ENCODE measurements around the gene APH1B. TPM values are rescaled to one million over a fixed set of nuclear protein-coding genes. Genes with fewer than 3 reads are reported as not detected.

The APH1B gene
- total RNA-seq, 4 donors from 2014 or later: 15.9 to 17.4 (median 17.0) TPM

DNA sequence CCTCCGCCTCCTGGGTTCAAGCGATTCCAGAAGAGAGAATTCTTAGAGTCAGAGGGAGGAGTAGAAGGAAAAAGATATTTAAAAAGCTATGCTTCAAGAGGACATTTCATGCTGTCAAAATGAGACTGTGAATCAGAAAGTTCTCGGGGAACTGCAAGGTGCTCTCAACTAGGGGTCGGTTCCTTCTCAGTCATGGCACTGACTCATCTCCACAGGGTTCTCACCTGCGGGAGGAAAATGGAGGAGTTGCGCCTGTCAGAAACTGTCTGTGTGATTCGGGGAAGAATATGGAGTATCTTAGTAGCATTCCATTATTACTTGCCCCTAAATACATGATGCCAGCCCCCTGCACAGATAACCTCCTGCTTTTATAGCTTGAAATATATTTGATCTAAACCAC is 47.4 kb downstream of the APH1B start:
- TF ChIP-seq, protein P1, sequence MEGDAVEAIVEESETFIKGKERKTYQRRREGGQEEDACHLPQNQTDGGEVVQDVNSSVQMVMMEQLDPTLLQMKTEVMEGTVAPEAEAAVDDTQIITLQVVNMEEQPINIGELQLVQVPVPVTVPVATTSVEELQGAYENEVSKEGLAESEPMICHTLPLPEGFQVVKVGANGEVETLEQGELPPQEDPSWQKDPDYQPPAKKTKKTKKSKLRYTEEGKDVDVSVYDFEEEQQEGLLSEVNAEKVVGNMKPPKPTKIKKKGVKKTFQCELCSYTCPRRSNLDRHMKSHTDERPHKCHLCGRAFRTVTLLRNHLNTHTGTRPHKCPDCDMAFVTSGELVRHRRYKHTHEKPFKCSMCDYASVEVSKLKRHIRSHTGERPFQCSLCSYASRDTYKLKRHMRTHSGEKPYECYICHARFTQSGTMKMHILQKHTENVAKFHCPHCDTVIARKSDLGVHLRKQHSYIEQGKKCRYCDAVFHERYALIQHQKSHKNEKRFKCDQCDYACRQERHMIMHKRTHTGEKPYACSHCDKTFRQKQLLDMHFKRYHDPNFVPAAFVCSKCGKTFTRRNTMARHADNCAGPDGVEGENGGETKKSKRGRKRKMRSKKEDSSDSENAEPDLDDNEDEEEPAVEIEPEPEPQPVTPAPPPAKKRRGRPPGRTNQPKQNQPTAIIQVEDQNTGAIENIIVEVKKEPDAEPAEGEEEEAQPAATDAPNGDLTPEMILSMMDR (IDR thresholded peaks at IDR 0.05): no peak
- ATAC-seq (ENCODE audit: low FRiP score) (no peak), DNase-seq (ENCODE audit: low spot score) (no peak)

DNA sequence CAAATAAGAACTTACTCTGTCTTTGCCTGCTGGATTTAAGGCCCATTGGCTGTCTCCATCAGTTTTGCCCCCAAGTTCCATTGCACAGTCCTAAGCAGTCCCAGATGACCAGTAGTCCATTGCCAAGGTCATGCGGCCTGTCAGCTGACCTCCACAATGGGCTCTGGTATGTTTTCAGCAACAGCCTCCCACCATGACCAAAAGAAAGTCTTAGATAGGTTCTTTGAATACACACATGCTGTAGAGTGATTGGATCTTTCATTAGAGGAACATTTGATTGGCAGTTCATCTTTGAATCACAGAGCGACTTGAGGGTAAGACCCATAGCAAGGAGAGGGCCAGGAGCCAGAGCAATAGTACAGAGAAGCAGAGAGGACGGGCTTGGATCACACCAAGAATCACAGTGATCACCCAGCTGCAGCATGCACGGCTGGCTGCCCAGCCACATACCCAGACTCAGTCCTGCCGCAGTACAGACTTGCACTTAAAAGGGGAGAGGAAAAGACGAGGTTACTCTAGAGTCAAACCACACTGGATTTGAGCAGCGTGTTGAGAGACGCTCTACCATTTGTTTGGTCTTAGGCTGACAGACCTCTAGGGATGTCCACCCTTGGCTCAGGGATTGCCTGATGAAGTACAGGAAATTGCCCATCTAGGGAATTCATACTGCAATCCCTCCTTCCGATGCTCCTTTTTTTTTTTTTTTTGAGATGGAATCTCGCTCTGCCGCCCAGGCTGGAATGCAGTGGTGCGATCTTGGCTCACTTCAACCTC is 50.4 kb downstream of the APH1B start:
- ATAC-seq (ENCODE audit: low FRiP score): no peak
- no peak for DNase-seq (ENCODE audit: low spot score)
- TF ChIP-seq, protein P1 (IDR thresholded peaks at IDR 0.05): no peak

DNA sequence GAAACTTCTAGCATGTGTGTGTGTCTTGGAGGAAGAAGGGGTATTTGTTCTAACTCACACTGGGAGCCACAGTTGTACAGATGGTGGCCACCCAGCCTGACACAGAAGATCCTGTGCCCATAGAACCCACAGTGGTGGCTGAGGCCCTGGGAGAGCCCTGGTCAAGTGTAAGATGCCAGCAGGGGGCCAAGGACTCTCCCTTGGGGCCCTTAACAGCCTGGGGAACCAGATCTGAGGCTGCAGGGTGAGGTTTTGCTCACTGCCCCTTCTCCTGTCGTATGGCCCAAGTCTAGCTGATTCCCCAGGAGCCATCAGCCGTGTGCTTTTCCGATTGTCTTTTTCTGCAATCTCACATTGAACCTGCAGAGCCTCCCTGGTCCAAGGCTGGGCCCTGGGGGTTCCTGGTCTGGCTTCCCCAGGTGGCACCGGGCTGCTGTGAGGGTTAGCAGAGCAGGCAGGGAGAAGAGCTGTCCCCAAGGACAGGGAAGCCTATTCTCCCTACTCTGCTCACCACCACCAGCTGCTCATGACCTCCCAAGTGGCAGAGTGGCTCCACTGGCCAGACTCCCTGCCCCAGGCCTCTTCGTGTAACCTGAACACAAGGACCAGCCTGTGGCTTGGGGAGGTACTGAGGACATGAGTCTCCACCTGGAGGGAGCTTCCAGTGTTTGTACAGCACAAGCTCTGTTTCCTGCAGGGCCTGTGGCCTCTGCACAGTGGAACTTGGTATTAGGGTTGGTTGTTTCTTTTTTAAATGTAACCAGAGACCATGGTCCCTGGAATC is 52.4 kb downstream of the APH1B start:
- ATAC-seq (ENCODE audit: low FRiP score) (no peak), DNase-seq (ENCODE audit: low spot score) (no peak)
- TF ChIP-seq, protein P1 (IDR thresholded peaks at IDR 0.05): no peak

DNA sequence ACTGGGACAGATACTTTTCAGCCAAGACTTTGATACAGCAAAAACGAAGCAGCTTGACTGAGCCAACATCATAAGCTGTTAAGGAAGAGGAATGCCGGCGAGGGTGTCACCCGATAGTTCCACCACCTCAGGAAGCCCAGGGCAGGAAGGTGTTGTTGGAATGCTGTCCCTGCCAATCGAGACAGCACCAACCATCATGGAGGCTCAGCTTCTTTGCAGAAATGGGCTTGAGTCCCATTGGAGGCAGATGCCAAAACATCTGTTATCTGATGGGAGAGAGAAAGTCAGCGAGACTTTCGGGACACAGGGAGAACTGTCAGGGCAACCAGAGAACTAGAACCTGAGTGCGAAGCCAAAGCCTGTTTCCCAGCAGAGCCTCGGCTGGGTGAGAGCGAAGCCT is 53.5 kb downstream of the APH1B start:
- DNase-seq (ENCODE audit: low spot score) (no peak), ATAC-seq (ENCODE audit: low FRiP score) (no peak)
- TF ChIP-seq, protein P1 (IDR thresholded peaks at IDR 0.05): no peak

DNA sequence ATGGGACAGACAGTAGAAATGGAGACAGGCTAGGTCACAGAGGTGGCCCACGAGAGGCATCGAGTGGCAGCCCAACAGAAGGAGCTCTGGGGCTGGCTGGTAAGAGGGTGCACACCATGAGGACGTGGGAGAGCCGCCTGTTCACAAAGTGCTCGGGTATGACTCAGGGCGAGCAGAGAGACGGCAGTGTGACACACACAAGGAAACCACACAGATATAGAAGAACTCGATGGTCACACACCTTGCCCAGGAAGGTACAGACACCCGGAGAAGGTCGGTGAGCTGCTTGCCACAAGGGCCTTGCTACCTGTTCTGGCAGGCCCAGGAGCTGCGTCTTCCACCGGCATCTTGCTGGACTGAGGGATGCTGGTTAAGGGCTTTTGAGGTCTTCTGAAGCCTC is 54.1 kb downstream of the APH1B start:
- TF ChIP-seq, protein P1 (IDR thresholded peaks at IDR 0.05): no peak
- DNase-seq (ENCODE audit: low spot score) (no peak), ATAC-seq (ENCODE audit: low FRiP score) (no peak)

DNA sequence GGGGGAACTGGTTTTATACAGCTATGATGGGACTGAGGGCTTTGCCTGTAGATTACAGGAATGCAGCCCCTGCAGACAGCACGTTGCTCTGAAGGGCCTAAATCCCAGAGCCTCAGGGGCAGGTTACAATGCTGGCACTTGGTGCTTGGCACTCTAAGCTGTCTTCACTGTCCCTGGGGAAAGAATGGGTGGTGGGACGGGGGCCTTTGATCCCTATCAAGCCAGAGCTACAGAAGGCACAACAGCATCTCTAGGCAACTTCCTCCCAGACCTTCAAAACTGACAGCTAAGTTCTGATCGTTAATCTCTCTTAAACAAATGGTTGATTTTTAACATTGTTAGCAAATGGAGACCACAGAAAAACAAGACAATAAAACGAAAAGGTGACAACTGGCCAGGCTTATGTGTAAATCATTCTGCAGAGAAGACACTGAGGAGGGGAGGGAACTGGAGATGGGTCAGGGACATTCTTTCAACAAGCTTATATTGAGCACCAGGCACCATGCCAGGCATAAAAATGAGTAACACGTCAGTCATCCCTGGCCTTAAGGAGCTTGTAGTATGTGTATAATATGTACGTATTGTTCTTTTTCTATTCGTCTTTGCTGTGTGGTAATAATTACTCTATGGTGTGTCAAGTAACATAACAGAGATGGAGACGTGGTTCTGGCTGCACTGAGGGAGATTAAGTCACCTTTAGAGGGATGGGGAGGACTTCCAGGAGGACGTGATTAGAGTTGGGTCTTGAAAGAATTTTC is 55.1 kb downstream of the APH1B start:
- ATAC-seq (ENCODE audit: low FRiP score): no peak
- no peak for DNase-seq (ENCODE audit: low spot score)
- TF ChIP-seq, protein P1 (IDR thresholded peaks at IDR 0.05): no peak

All from omental fat pad (tissue), 4 donors.